Mucosa of gallbladder (tissue), 1 donor: ENCODE measurements around the gene CTAGE4. TPM values are rescaled to one million over a fixed set of nuclear protein-coding genes. Genes with fewer than 3 reads are reported as not detected.
"Not testable (repeated sequence)": the region's sequence is repeated elsewhere in the genome, so short reads cannot be mapped to it uniquely, and the experiment has no call there.

Experiments used
- DNase-seq: peaks from one replicate; pipeline ENCODE4 v3.0.0-alpha.2; 2020; ENCODE audit warnings: low spot score
- total RNA-seq: library from RNA; stranded (reverse); gene quantifications from one replicate; pipeline ENCODE4 v1.2.1, GENCODE V29; 2021
- donor health status: DM: no; HTN: no; CAD: no.

Gene CTAGE4
- total RNA-seq, 1 donor from 2014 or later: 7.5 TPM

DNA sequence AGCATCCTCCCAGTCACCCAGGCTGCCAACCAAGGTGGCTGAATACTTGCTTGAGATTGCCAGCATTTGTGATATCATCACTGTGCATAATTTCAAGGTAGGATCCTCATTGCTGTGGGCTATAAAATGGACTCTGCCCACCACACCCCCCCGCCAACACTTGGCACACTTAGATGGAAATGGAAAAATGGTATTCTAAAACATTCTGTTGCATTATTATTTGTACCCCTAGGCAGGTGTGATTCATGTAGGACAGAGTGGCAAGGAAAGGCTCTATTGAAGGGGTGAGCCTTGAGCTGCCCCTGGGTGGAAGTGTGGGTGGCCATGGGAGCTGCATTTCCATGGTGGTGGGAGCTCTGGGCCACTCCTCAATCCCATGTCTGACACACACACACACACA is 35.3 kb downstream of the CTAGE4 start:
- not testable (repeated sequence) for DNase-seq

GRCh38 chr7:144219149-144219548 is 35.9 kb downstream of the CTAGE4 start:
- not testable (repeated sequence) for DNase-seq

DNA sequence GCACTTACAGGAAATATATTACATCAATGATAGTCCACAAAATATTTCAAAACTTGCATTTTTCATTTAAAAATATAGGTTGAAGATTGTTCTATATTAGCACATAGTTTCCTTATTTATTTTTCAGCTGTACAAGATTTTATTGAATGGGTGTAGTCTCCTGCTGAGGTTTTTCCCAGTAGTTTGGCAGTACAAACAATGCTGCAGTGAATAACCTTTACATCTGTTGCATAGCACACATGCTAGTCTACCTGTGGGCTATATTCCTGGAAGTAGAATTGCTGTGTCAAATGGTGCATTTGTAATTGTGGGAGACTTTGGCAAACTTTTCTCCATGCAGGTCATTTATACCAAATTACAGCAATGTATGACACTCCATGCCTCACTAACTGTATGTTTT is 37.3 kb downstream of the CTAGE4 start:
- not testable (repeated sequence) for DNase-seq

DNA sequence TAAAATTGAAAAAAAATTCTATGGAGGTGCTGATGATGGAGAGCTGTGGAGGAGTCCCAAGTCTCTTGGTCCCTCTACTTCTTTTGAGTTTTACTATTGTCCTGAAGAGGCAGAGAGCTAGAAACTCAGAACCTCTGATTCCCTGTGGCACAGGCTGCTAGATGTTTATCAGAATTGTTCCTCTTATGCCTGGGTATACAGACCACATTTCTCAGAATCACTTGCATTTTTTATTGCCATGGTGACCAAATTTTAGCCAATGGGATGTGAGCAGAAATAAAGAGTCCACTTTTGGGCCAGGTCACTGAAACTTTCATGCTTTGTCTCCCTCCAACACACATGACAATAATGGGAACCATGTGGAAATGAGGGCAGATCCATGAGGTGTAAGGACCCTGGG is 40.4 kb downstream of the CTAGE4 start:
- not testable (repeated sequence) for DNase-seq

- not testable (repeated sequence) for DNase-seq
Observed at GRCh38 chr7:144226866-144227265, 43.6 kb downstream of the CTAGE4 start.

DNA sequence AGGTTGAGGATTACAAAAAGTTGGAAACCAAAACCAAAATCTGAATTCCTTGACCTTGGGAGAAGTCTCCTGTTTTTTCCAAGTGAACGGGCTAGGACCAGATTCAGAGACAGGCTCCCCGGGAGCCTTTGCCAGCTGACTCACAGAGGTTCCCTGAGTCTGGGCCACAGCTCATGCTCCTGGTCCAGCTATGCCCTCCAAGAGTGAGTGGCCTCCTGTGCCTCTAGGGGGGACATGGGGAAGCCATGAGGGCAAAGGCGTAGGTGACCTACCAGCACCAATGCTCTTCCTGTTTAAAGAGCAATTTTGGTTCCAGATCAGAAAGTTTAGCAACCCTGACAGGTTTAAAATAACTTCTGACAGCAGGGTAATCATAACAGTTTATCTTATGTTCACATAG is 45.5 kb downstream of the CTAGE4 start:
- not testable (repeated sequence) for DNase-seq

DNA sequence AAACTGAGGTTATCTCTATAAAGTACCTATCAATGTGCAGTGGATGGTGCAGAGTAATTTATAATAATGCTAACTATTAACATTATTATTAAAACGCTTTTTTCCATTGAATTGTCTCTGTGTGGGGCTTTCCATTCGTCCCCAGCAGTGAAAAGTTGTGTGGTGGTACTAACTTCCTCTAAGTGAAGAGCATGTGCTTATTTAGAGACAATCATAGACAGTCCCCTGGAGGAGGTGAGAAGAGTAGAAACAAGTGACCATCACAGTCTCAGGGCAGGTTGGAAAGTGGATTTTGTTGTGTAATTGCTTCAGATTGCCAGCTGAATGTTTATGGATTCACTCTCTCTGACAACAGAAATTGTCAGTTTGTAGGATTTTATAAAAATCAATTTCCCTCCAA is 47.8 kb downstream of the CTAGE4 start:
- not testable (repeated sequence) for DNase-seq

- not testable (repeated sequence) for DNase-seq
Observed at GRCh38 chr7:144233039-144233438, 49.8 kb downstream of the CTAGE4 start.

Other genes with a start within 250 kb of the CTAGE4 start
- gene OR2F2, start 248.2 kb upstream of the CTAGE4 start, total RNA-seq: not detected
- gene OR2F1, start 228.6 kb upstream of the CTAGE4 start, total RNA-seq: not detected
- gene OR6B1, start 183.1 kb upstream of the CTAGE4 start, total RNA-seq: not detected
- not detected for gene OR2A5, start 134.5 kb upstream of the CTAGE4 start, total RNA-seq
- not detected for gene OR2A25, start 113.7 kb upstream of the CTAGE4 start, total RNA-seq
- gene OR2A12, start 97.2 kb upstream of the CTAGE4 start, total RNA-seq: not detected
- not detected for gene OR2A2, start 73.9 kb upstream of the CTAGE4 start, total RNA-seq
- not detected for gene OR2A14, start 60.3 kb upstream of the CTAGE4 start, total RNA-seq
- 10.5 TPM for gene ARHGEF35, start 12.4 kb downstream of the CTAGE4 start, total RNA-seq
- not detected for gene OR2A42, start 56.1 kb downstream of the CTAGE4 start, total RNA-seq
- 4.8 TPM for gene OR2A7, start 81.3 kb downstream of the CTAGE4 start, total RNA-seq
- 3.1 TPM for gene CTAGE8, start 85.8 kb downstream of the CTAGE4 start, total RNA-seq
- gene OR2A1, start 129.0 kb downstream of the CTAGE4 start, total RNA-seq: not detected
- 45.8 TPM for gene ARHGEF5, start 171.9 kb downstream of the CTAGE4 start, total RNA-seq
- not detected for gene NOBOX, start 220.2 kb downstream of the CTAGE4 start, total RNA-seq